K562 (cell line): ENCODE data around the gene PRPH2. TPM values are rescaled to one million over a fixed set of nuclear protein-coding genes. Genes with fewer than 3 reads are reported as not detected.

Experiments
- E2F3 ChIP-seq: fragments of 250-450 bp; sonication (Bioruptor Pico); IDR thresholded peaks from 2 replicates; pipeline ENCODE4 v1.4.0; 2020; ENCODE audit warnings: mild to moderate bottlenecking
- EP300 ChIP-seq: IDR thresholded peaks from 2 replicates; pipeline ENCODE4 v1.6.1; 2012; ENCODE audit warnings: low read length, improper control_type of control experiment
- GABPB2 ChIP-seq: fragments of 250-450 bp; sonication (Bioruptor Pico); conservative IDR thresholded peaks from 2 replicates; pipeline ENCODE4 v1.5.1; 2021; ENCODE audit warnings: mild to moderate bottlenecking
- HINFP ChIP-seq: fragments of 450-650 bp; conservative IDR thresholded peaks from 2 replicates; pipeline ENCODE4 v1.6.1; 2016; ENCODE audit warnings: missing genetic modification characterization, low read depth, mild to moderate bottlenecking, control low read depth, missing compliant biosample characterization
- NFIX ChIP-seq: fragments of 250-450 bp; sonication (Bioruptor Pico); IDR thresholded peaks from 2 replicates; pipeline ENCODE4 v1.4.0; 2020; ENCODE audit warnings: low read depth, mild to moderate bottlenecking, moderate library complexity
- SIN3A ChIP-seq, 2 experiments: fragments of 150-350 bp in 1 of 2; IDR thresholded peaks; 2 replicates each; pipeline ENCODE4 v1.6.1; 2011 to 2016; ENCODE audit warnings: borderline replicate concordance in 2 of 2, low read depth in 2 of 2, low read length in 2 of 2, mild to moderate bottlenecking in 2 of 2, moderate library complexity in 2 of 2; ENCODE audit not compliant: control insufficient read depth in 1 of 2
- SP2 ChIP-seq: IDR thresholded peaks from 2 replicates; pipeline ENCODE4 v1.6.1; 2011; ENCODE audit warnings: mild to moderate bottlenecking, low read depth, low read length, moderate library complexity; ENCODE audit not compliant: poor library complexity, severe bottlenecking; ENCODE audit errors: extremely low read depth
- SRSF9 ChIP-seq: fragments of 200-400 bp; formaldehyde crosslinking; IDR thresholded peaks from 2 replicates; pipeline ENCODE4 v1.6.1; 2017; ENCODE audit warnings: low read depth, low read length, borderline replicate concordance
- polyA plus RNA-seq, 8 experiments: library from polyadenylated mRNA; depleted of rRNA in 4 of 8; stranded (reverse) in 5 of 8; unstranded in 3 of 8; fragments of >200 nt; fragmentation: Nextera tagmentation in 2 of 8; fragmentation: Illumina TruSeq in 1 of 8; extraction: Ambion mirVana in 2 of 8; extraction: Trizol in 1 of 8; gene quantifications; 2 replicates each; pipeline versions ENCODE4 v1.2.1 to v1.2.3, GENCODE V29; 2011 to 2014; ENCODE audit warnings: inconsistent platforms in 1 of 8, missing spikeins in 1 of 8
- total RNA-seq, 7 experiments: library from RNA; depleted of rRNA in 6 of 7; stranded (reverse); fragments of >200 nt in 6 of 7; fragmentation: Illumina TruSeq in 2 of 7; extraction: Trizol in 2 of 7; gene quantifications; 2 replicates each; pipeline versions ENCODE4 v1.2.1 to v1.2.3, GENCODE V29; 2011 to 2021; ENCODE audit warnings: low replicate concordance in 1 of 7
- TF ChIP-seq, protein P1 (sequence below): fragments of 200-800 bp; sonication (Bioruptor generic); IDR thresholded peaks from 2 replicates; pipeline ENCODE4 v1.6.1; 2016; ENCODE audit warnings: missing genetic modification characterization, missing compliant biosample characterization
- TF ChIP-seq, protein P2 (sequence below): fragments of 450-650 bp; IDR thresholded peaks from 2 replicates; pipeline ENCODE4 v1.7.1; 2018; ENCODE audit warnings: mild to moderate bottlenecking, low read depth; ENCODE audit not compliant: partially characterized antibody
- TF ChIP-seq, protein P3 (sequence below): fragments of 250-450 bp; sonication (Bioruptor Pico); IDR thresholded peaks from 2 replicates; pipeline ENCODE4 v1.8.0; 2021; ENCODE audit warnings: borderline replicate concordance, mild to moderate bottlenecking, moderate library complexity; ENCODE audit not compliant: poor library complexity, severe bottlenecking

The PRPH2 gene
- total and polyA plus RNA-seq, 9 of the 15 experiments (the other 6 are each of a cell fraction or from before 2014, with no cell fraction given) = 0.03 to 0.11 (median 0.03) TPM; not detected in 5

DNA sequence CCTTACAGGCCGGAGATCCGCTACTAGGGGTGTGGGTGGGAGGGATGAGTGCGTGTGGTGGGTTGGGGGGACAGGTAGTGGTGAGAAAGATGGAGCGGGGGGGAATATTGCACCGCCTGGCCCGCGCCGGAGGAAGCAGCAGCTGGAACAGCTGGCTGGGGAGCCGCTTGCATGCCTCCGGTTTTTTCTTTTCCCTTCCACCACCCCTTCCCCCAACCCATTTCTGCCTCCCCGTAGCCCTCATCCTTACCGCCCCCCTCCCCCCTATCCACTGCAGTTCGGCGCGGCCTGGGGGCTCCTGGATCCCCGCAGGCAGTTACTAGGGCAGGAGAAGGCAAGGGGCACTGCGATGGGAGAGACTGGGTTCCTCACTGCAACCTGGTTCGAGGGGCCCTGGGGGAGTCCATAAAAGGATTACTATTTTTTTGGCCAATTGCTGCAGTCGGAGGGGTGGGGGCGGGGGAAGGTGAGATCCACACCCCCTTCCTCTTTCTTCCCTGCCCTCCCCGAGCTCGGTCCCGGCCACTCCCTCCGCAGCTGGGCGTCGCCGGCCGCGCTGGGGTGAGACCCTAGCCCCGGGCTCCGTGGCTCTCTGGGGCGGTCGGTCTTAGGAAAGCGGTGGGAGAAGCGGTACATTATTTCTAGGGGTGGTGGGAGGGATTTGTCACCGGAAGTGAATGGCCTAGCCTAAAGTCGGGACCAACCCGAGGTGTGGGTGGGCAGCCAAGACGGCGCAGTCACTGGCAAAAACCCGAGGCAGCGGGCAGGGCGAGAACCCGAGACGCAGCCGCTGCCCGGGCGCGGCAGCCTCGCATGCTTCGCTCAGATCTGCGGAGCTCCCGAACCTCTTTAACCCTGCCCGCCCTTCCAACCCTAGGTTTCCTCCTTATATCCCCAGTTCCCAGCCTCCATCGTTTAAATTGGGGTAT lies 24.3 kb upstream of the PRPH2 start (continued):
- TF ChIP-seq, protein P1, sequence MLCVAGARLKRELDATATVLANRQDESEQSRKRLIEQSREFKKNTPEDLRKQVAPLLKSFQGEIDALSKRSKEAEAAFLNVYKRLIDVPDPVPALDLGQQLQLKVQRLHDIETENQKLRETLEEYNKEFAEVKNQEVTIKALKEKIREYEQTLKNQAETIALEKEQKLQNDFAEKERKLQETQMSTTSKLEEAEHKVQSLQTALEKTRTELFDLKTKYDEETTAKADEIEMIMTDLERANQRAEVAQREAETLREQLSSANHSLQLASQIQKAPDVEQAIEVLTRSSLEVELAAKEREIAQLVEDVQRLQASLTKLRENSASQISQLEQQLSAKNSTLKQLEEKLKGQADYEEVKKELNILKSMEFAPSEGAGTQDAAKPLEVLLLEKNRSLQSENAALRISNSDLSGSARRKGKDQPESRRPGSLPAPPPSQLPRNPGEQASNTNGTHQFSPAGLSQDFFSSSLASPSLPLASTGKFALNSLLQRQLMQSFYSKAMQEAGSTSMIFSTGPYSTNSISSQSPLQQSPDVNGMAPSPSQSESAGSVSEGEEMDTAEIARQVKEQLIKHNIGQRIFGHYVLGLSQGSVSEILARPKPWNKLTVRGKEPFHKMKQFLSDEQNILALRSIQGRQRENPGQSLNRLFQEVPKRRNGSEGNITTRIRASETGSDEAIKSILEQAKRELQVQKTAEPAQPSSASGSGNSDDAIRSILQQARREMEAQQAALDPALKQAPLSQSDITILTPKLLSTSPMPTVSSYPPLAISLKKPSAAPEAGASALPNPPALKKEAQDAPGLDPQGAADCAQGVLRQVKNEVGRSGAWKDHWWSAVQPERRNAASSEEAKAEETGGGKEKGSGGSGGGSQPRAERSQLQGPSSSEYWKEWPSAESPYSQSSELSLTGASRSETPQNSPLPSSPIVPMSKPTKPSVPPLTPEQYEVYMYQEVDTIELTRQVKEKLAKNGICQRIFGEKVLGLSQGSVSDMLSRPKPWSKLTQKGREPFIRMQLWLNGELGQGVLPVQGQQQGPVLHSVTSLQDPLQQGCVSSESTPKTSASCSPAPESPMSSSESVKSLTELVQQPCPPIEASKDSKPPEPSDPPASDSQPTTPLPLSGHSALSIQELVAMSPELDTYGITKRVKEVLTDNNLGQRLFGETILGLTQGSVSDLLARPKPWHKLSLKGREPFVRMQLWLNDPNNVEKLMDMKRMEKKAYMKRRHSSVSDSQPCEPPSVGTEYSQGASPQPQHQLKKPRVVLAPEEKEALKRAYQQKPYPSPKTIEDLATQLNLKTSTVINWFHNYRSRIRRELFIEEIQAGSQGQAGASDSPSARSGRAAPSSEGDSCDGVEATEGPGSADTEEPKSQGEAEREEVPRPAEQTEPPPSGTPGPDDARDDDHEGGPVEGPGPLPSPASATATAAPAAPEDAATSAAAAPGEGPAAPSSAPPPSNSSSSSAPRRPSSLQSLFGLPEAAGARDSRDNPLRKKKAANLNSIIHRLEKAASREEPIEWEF (CRISPR knock-in tag) = no peak
- TF ChIP-seq EP300 = peak; percentile 33; the same call in 1 of the 2 replicates
- TF ChIP-seq HINFP = no peak
- TF ChIP-seq NFIX = no peak
- TF ChIP-seq, protein P2, sequence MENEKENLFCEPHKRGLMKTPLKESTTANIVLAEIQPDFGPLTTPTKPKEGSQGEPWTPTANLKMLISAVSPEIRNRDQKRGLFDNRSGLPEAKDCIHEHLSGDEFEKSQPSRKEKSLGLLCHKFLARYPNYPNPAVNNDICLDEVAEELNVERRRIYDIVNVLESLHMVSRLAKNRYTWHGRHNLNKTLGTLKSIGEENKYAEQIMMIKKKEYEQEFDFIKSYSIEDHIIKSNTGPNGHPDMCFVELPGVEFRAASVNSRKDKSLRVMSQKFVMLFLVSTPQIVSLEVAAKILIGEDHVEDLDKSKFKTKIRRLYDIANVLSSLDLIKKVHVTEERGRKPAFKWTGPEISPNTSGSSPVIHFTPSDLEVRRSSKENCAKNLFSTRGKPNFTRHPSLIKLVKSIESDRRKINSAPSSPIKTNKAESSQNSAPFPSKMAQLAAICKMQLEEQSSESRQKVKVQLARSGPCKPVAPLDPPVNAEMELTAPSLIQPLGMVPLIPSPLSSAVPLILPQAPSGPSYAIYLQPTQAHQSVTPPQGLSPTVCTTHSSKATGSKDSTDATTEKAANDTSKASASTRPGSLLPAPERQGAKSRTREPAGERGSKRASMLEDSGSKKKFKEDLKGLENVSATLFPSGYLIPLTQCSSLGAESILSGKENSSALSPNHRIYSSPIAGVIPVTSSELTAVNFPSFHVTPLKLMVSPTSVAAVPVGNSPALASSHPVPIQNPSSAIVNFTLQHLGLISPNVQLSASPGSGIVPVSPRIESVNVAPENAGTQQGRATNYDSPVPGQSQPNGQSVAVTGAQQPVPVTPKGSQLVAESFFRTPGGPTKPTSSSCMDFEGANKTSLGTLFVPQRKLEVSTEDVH = no peak
- no peak for TF ChIP-seq SP2
- TF ChIP-seq, protein P3, sequence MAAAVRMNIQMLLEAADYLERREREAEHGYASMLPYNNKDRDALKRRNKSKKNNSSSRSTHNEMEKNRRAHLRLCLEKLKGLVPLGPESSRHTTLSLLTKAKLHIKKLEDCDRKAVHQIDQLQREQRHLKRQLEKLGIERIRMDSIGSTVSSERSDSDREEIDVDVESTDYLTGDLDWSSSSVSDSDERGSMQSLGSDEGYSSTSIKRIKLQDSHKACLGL = no peak
- no peak for TF ChIP-seq E2F3 (CRISPR knock-in tag)
- no peak for TF ChIP-seq SRSF9
- TF ChIP-seq SIN3A (IDR thresholded peaks at IDR 0.05; ENCODE audit: borderline replicate concordance in 2 of 2, control insufficient read depth in 1 of 2, low read depth in 2 of 2, low read length in 2 of 2) = peak; percentile 76 to 88; a peak in 3 of 4 replicates
- TF ChIP-seq GABPB2 = no peak
